ENCODE measurements around the gene CCDC33.

- TF ChIP-seq, protein P1, sequence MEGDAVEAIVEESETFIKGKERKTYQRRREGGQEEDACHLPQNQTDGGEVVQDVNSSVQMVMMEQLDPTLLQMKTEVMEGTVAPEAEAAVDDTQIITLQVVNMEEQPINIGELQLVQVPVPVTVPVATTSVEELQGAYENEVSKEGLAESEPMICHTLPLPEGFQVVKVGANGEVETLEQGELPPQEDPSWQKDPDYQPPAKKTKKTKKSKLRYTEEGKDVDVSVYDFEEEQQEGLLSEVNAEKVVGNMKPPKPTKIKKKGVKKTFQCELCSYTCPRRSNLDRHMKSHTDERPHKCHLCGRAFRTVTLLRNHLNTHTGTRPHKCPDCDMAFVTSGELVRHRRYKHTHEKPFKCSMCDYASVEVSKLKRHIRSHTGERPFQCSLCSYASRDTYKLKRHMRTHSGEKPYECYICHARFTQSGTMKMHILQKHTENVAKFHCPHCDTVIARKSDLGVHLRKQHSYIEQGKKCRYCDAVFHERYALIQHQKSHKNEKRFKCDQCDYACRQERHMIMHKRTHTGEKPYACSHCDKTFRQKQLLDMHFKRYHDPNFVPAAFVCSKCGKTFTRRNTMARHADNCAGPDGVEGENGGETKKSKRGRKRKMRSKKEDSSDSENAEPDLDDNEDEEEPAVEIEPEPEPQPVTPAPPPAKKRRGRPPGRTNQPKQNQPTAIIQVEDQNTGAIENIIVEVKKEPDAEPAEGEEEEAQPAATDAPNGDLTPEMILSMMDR (IDR thresholded peaks at IDR 0.05), result no peak
- TF ChIP-seq POLR2A (IDR thresholded peaks at IDR 0.05), result no peak
Observed at GRCh38 chr15:74259821-74260607, 23.9 kb downstream of the CCDC33 start.

Measured in uterus (tissue), 2 donors.